PC-9 (cell line): ENCODE measurements around the gene MAD2L2. TPM values are rescaled to one million over a fixed set of nuclear protein-coding genes. Genes with fewer than 3 reads are reported as not detected.

Experiments used
- BruUV-seq: library from RNA; stranded (reverse); fragments of 400-500 nt; replicated peaks from 2 replicates; lab custom pipeline; 2021; lab: Mats Ljungman, UMichigan
- CTCF ChIA-PET: fragments of 300-600 bp; sonication (Branson Sonifier 250); formaldehyde crosslinking; loops from one replicate; lab custom pipeline; 2022; ENCODE audit warnings: antibody characterized with exemption; lab: Charles Lee
- POLR2A ChIA-PET: fragments of 300-600 bp; sonication (Branson Sonifier 250); formaldehyde crosslinking; loops from one replicate; lab custom pipeline; 2022; ENCODE audit warnings: antibody characterized with exemption; ENCODE audit not compliant: unreplicated experiment; lab: Charles Lee
- DNase-seq, 2 experiments: peaks; one replicate each; pipeline versions ENCODE4 v3.0.0 to v3.0.0-alpha.2; 2015 to 2022; ENCODE audit warnings: mixed read lengths in 1 of 2
- H2AFZ ChIP-seq: fragments of 200-600 bp; sonication (generic); 2 replicates; pipeline ENCODE4 v1.8.1; 2017; ENCODE audit warnings: antibody characterized with exemption
- H3F3A ChIP-seq: fragments of 200-600 bp; sonication (generic); 2 replicates; pipeline ENCODE4 v1.8.1; 2017; ENCODE audit warnings: antibody characterized with exemption, mild to moderate bottlenecking, low read depth; ENCODE audit not compliant: insufficient read depth
- H3K27ac ChIP-seq: fragments of 200-600 bp; sonication (generic); 2 replicates; pipeline ENCODE4 v1.6.1; 2016; ENCODE audit warnings: mixed run types
- H3K27me3 ChIP-seq: fragments of 200-600 bp; sonication (generic); 2 replicates; pipeline ENCODE4 v1.6.1; 2016; ENCODE audit warnings: low read depth, mixed run types; ENCODE audit not compliant: insufficient read depth
- H3K36me3 ChIP-seq: fragments of 200-600 bp; sonication (generic); 2 replicates; pipeline ENCODE4 v1.6.1; 2016; ENCODE audit warnings: low read depth, mixed run types
- H3K4me1 ChIP-seq: fragments of 200-600 bp; sonication (generic); replicated peaks from 2 replicates; pipeline ENCODE4 v1.6.1; 2016; ENCODE audit warnings: mixed run types; ENCODE audit not compliant: insufficient read depth
- H3K4me2 ChIP-seq: fragments of 200-600 bp; sonication (generic); 2 replicates; pipeline ENCODE4 v1.6.1; 2017; ENCODE audit warnings: mixed run types
- H3K4me3 ChIP-seq: fragments of 200-600 bp; sonication (generic); 2 replicates; pipeline ENCODE4 v1.6.1; 2016; ENCODE audit warnings: mixed run types
- H3K79me2 ChIP-seq: fragments of 200-600 bp; sonication (generic); 2 replicates; pipeline ENCODE4 v1.6.1; 2017; ENCODE audit warnings: low read depth, mixed run types
- H3K9me2 ChIP-seq: fragments of 200-600 bp; sonication (generic); 2 replicates; pipeline ENCODE4 v1.8.1; 2017; ENCODE audit warnings: mild to moderate bottlenecking; ENCODE audit not compliant: insufficient read depth
- H3K9me3 ChIP-seq: fragments of 200-600 bp; sonication (generic); 2 replicates; pipeline ENCODE4 v1.8.1; 2016; ENCODE audit warnings: low read depth; ENCODE audit not compliant: insufficient read depth
- H4K20me1 ChIP-seq: fragments of 200-600 bp; sonication (generic); 2 replicates; pipeline ENCODE4 v1.8.1; 2017; ENCODE audit not compliant: insufficient read depth
- CTCF ChIP-seq: fragments of 200-600 bp; sonication (generic); conservative IDR thresholded peaks from 2 replicates; pipeline ENCODE4 v1.6.1; 2017; ENCODE audit warnings: mixed run types, antibody characterized with exemption, mild to moderate bottlenecking, moderate library complexity
- EZH2 ChIP-seq: fragments of 200-600 bp; sonication (generic); IDR thresholded peaks from 2 replicates; pipeline ENCODE4 v1.8.0; 2017; ENCODE audit warnings: antibody characterized with exemption, low read depth
- intact Hi-C: fragments of 100-400 bp; cut with micrococcal nuclease; formaldehyde crosslinking; loops from one replicate; pipeline ENCODE4 v1.10.0; 2022; ENCODE audit not compliant: unreplicated experiment
- total RNA-seq: library from RNA; stranded (reverse); gene quantifications from 2 replicates; pipeline ENCODE4 v1.2.3, GENCODE V29; 2021

Gene MAD2L2
- total RNA-seq, 1 experiment from 2014 or later = 52.9 TPM

GRCh38 chr1:11701981-11702803 is 21.2 kb upstream of the MAD2L2 start:
- Histone ChIP-seq H2AFZ (no peak overlapping the region), H3K4me2 (no peak overlapping the region), H3K9me2 (no peaks in the 10 kb centered on the region), H3K27me3 (peaks cover 26% of the 10 kb centered on the region), H3K9me3 (no peaks in the 10 kb centered on the region), H3K4me3 (no peak overlapping the region), H3K79me2 (no peaks in the 10 kb centered on the region), H3K27ac (no peak overlapping the region), H3K36me3 (no peaks in the 10 kb centered on the region), H4K20me1 (no peaks in the 10 kb centered on the region), H3K4me1 (no peaks in the 10 kb centered on the region), H3F3A (peaks cover under 1% of the 10 kb centered on the region; the same call in 1 of the 2 replicates)
- no peak for TF ChIP-seq EZH2
- TF ChIP-seq CTCF = no peak
- BruUV-seq = no TSS peak
- no peak for DNase-seq
- CTCF ChIA-PET = no interaction called here
- intact Hi-C loops = no loop called here
- POLR2A ChIA-PET = no interaction called here

GRCh38 chr1:11701551-11701961 is 20.6 kb upstream of the MAD2L2 start:
- H3K79me2 ChIP-seq = no peaks in the 10 kb centered on the region
- H2AFZ ChIP-seq = no peak overlapping the region
- no peak for TF ChIP-seq EZH2
- no peak for TF ChIP-seq CTCF
- ChIA-PET CTCF (no interaction called here), POLR2A (no interaction called here)
- H3K9me3 ChIP-seq = no peaks in the 10 kb centered on the region
- H3K4me1 ChIP-seq = no peaks in the 10 kb centered on the region
- no peaks in the 10 kb centered on the region for H3F3A ChIP-seq
- peaks cover 26% of the 10 kb centered on the region for H3K27me3 ChIP-seq
- H3K27ac ChIP-seq = no peak overlapping the region
- no peaks in the 10 kb centered on the region for H4K20me1 ChIP-seq
- H3K4me2 ChIP-seq = no peak overlapping the region
- H3K4me3 ChIP-seq = no peak overlapping the region
- no peaks in the 10 kb centered on the region for H3K9me2 ChIP-seq
- DNase-seq = no peak
- H3K36me3 ChIP-seq = no peaks in the 10 kb centered on the region
- intact Hi-C loops = no loop called here
- no TSS peak for BruUV-seq

- CTCF ChIA-PET = no interaction called here
- Histone ChIP-seq H3K27me3 (peaks cover 26% of the 10 kb centered on the region), H3K36me3 (no peaks in the 10 kb centered on the region), H3F3A (no peaks in the 10 kb centered on the region), H3K79me2 (no peaks in the 10 kb centered on the region), H2AFZ (no peak overlapping the region), H3K4me3 (no peak overlapping the region), H3K4me1 (no peaks in the 10 kb centered on the region), H3K27ac (no peak overlapping the region), H4K20me1 (no peaks in the 10 kb centered on the region), H3K4me2 (no peak overlapping the region), H3K9me3 (no peaks in the 10 kb centered on the region), H3K9me2 (no peaks in the 10 kb centered on the region)
- no peak for DNase-seq
- POLR2A ChIA-PET = no interaction called here
- intact Hi-C loops = no loop called here
- BruUV-seq = no TSS peak
- no peak for TF ChIP-seq EZH2
Observed at GRCh38 chr1:11700601-11701467, 19.9 kb upstream of the MAD2L2 start.
